Ovary (tissue), 9 donors: ENCODE results near the gene GPR141. TPM values are rescaled to one million over a fixed set of nuclear protein-coding genes. Genes with fewer than 3 reads are reported as not detected.
"Not testable (repeated sequence)": the region's sequence is repeated elsewhere in the genome, so short reads cannot be mapped to it uniquely, and the experiment has no call there.

Source experiments
- DNase-seq, 5 donors: peaks; one replicate each; pipeline ENCODE4 v3.0.0-alpha.2; 2019 to 2020
- H3K27ac ChIP-seq, 2 donors: fragments of 200-600 bp; one replicate each; pipeline versions ENCODE4 v1.5.1 to v1.8.0; 2019 to 2022
- H3K27me3 ChIP-seq: fragments of 200-600 bp; one replicate; pipeline ENCODE4 v1.8.0; 2022
- H3K36me3 ChIP-seq: fragments of 200-600 bp; sonication (generic); one replicate; pipeline ENCODE4 v1.5.1; 2019
- H3K4me1 ChIP-seq: one replicate; pipeline ENCODE4 v1.8.1; 2013; ENCODE audit warnings: mild to moderate bottlenecking, moderate library complexity; ENCODE audit not compliant: insufficient read depth
- H3K4me3 ChIP-seq: fragments of 200-600 bp; sonication (generic); one replicate; pipeline ENCODE4 v1.5.1; 2017
- H3K9me3 ChIP-seq, 2 donors: fragments of 200-600 bp in 1 of 2; sonication (generic) in 1 of 2; one replicate each; pipeline versions ENCODE4 v1.5.1 to v1.8.1; 2013 to 2019; ENCODE audit warnings: mild to moderate bottlenecking in 1 of 2, moderate library complexity in 1 of 2
- CTCF ChIP-seq, 3 donors: fragments of 450-650 bp in 2 of 3; fragments of 200-600 bp in 1 of 3; IDR thresholded peaks; one replicate each; pipeline versions ENCODE4 v1.5.1 to v1.8.0; 2016 to 2022; ENCODE audit warnings: antibody characterized with exemption in 3 of 3, mild to moderate bottlenecking in 1 of 3
- EP300 ChIP-seq: sonication (generic); formaldehyde crosslinking; IDR thresholded peaks from one replicate; pipeline ENCODE4 v1.6.1; 2017; ENCODE audit warnings: antibody characterized with exemption
- POLR2A ChIP-seq: fragments of 450-650 bp; IDR thresholded peaks from one replicate; pipeline ENCODE4 v1.6.1; 2017; ENCODE audit warnings: antibody characterized with exemption, mild to moderate bottlenecking, moderate library complexity
- WGBS, 3 donors: extraction: QIAGEN DNeasy Blood & Tissue Kit in 1 of 3; methylation state at CpG; one replicate each; pipeline versions ENCODE4 v1.1.5 to v1.1.7; 2013 to 2017; 5-methylcytosine and 5-hydroxymethylcytosine counted together
- intact Hi-C, 4 donors: fragments of 100-400 bp; cut with DNase I; formaldehyde crosslinking; loops; one replicate each; pipeline versions ENCODE4 v1.11.0 to v1.15.1; 2022 to 2023
- polyA plus RNA-seq, 2 donors: library from polyadenylated mRNA; stranded (reverse); fragments of 200-250 nt in 1 of 2; fragments of 350-450 nt in 1 of 2; fragmentation: Illumina TruSeq in 1 of 2; extraction: RNeasy Lipid Tissue Mini Kit (QIAGEN cat#74804) in 1 of 2; gene quantifications; one replicate each; pipeline ENCODE4 v1.2.3, GENCODE V29; 2013 to 2014
- total RNA-seq, 7 donors: library from RNA; depleted of rRNA in 2 of 7; stranded (reverse); fragments of >200 nt in 2 of 7; fragmentation: NEBNext Ultra II Directional in 3 of 7; extraction: Animal tissue kit (Norgen Biotek cat#: 25700) in 3 of 7; gene quantifications; one replicate each; pipeline versions ENCODE4 v1.1.0 to v1.2.4, GENCODE V29; 2016 to 2023
- donor health status: DM: no; HTN: no; CAD: no; lungs with moderate emphysema.
- donor health status: DM: no; HTN: no; CAD: no.
- donor health status: Bipolar disorder and iron deficiency.
- donor health status: DM: yes; HTN: yes; CAD: no.
- donor health status: DM: no; HTN: no; CAD: no.
- donor health status: DM: yes; HTN: yes; CAD: no.

The GPR141 gene
- total and polyA plus RNA-seq, 9 donors = 0.08 to 1.2 (median 0.63) TPM; not detected in 5

- DNase-seq = no peak
- H3K4me1 ChIP-seq = peaks cover 4% of the 10 kb centered on the region
- intact Hi-C loops = no loop called here
- no peak for TF ChIP-seq POLR2A
- TF ChIP-seq EP300 = no peak
- TF ChIP-seq CTCF (IDR thresholded peaks at IDR 0.05) = no peak
- H3K4me3 ChIP-seq = no peak overlapping the region
- no peaks in the 10 kb centered on the region for H3K9me3 ChIP-seq
- H3K27me3 ChIP-seq = no peaks in the 10 kb centered on the region
- H3K27ac ChIP-seq = no peak overlapping the region
- H3K36me3 ChIP-seq = no peaks in the 10 kb centered on the region
Observed at GRCh38 chr7:37703361-37703760, 19.8 kb downstream of the GPR141 start.

GRCh38 chr7:37704328-37704833 lies 20.8 kb downstream of the GPR141 start:
- not testable (repeated sequence) for H3K27ac ChIP-seq, H3K9me3 ChIP-seq
- 91 to 95% (median 94%) methylated on average over 4 of the region's 4 CpGs for WGBS, 3 donors

GRCh38 chr7:37705976-37706375 lies 22.4 kb downstream of the GPR141 start:
- Histone ChIP-seq H3K27me3 (no peaks in the 10 kb centered on the region), H3K36me3 (no peaks in the 10 kb centered on the region), H3K9me3 (no peaks in the 10 kb centered on the region), H3K4me3 (no peak overlapping the region), H3K4me1 (peaks cover 5% of the 10 kb centered on the region), H3K27ac (no peak overlapping the region)
- DNase-seq = no peak
- no peak for TF ChIP-seq CTCF (IDR thresholded peaks at IDR 0.05)
- 94 to 97% (median 97%) methylated on average over 6 of the region's 6 CpGs for WGBS, 3 donors
- intact Hi-C loops = no loop called here

More at GRCh38 chr7:37704328-37704833, 20.8 kb downstream of the GPR141 start:
- H3K4me3 ChIP-seq, H3K4me1 ChIP-seq, H3K36me3 ChIP-seq, DNase-seq, H3K27me3 ChIP-seq, intact Hi-C loops: not testable (repeated sequence)

GRCh38 chr7:37706804-37707203 lies 23.2 kb downstream of the GPR141 start:
- no peak overlapping the region for H3K4me3 ChIP-seq
- TF ChIP-seq POLR2A = no peak
- TF ChIP-seq CTCF (IDR thresholded peaks at IDR 0.05) = no peak
- no peak for TF ChIP-seq EP300
- no peaks in the 10 kb centered on the region for H3K9me3 ChIP-seq
- peaks cover 5% of the 10 kb centered on the region for H3K4me1 ChIP-seq
- DNase-seq = no peak
- 47 to 55% (median 51%) methylated on average over 4 to 5 of the region's 5 CpGs for WGBS, 3 donors
- H3K27me3 ChIP-seq = no peaks in the 10 kb centered on the region
- no peaks in the 10 kb centered on the region for H3K36me3 ChIP-seq
- no peak overlapping the region for H3K27ac ChIP-seq
- intact Hi-C loops = no loop called here

GRCh38 chr7:37707754-37708485 lies 24.4 kb downstream of the GPR141 start:
- Histone ChIP-seq H3K27ac (no peak overlapping the region), H3K27me3 (no peaks in the 10 kb centered on the region), H3K4me3 (no peak overlapping the region), H3K9me3 (no peaks in the 10 kb centered on the region), H3K36me3 (no peaks in the 10 kb centered on the region), H3K4me1 (peaks cover 5% of the 10 kb centered on the region)
- no peak for DNase-seq
- intact Hi-C loops = no loop called here
- WGBS, 3 donors = 4 to 12% (median 9%) methylated on average over 4 of the region's 4 CpGs
- TF ChIP-seq POLR2A (no peak), CTCF (IDR thresholded peaks at IDR 0.05) (no peak), EP300 (no peak)
